ENCODE data around the gene CWC27.

CWC27 gene

DNA sequence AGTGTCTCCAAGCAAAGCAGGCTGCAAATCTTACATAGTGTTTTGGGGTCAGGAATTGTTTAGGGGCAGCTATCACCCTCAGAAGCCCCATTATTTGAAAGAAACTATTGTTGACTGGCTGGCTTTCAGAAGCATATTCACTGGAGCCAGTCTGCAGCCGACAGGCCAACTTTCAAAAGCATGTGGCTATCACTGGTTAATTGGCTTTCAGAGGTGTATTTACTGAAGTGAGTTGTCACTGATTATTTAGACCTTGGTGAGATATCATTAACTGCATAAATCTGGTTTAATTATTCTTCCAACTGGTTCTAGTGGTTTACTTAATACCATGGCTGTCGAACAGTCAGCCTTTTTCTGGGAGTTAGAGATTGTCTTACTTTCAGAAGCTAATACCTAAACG, 247.0 kb downstream of the CWC27 start:
- 82 to 90% methylated on average over 1 of the region's 3 CpGs for WGBS, 2 experiments (ENCODE audit: insufficient coverage in 2 of 2)
- no peak overlapping the region for H3K4me3 ChIP-seq (ENCODE audit: extremely low read depth, insufficient read depth, low read length, poor library complexity, severe bottlenecking)
- H3K27ac ChIP-seq (ENCODE audit: low read depth, low read length, severe bottlenecking), result no peak overlapping the region
- H3K9me3 ChIP-seq (ENCODE audit: control insufficient read depth, low read length), result no peaks in the 10 kb centered on the region
- peaks cover 11% of the 10 kb centered on the region for H3K4me1 ChIP-seq (ENCODE audit: control insufficient read depth, insufficient read depth, low read length, poor library complexity, severe bottlenecking)
- no peaks in the 10 kb centered on the region for H3K36me3 ChIP-seq (ENCODE audit: control insufficient read depth, insufficient read depth, low read length)

DNA sequence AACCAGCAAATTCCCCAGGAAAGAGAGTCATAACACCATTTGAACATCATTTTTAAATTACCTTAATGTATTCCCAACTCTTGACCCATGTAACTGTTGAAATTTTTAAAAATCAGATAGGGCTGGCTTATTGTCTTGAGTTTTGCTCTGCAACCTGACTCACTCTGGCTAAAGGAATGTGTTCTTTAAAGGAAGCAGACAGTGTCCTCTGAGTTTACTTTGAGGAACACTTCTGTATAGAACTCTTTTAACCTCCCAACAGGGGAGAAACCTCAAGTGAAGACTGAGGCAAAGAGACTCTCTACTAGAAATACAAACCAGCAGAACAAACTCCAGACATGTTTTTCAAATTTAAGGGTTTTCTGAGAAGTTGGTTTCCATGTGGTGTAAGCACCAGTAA, 248.9 kb downstream of the CWC27 start:
- H3K36me3 ChIP-seq (ENCODE audit: control insufficient read depth, insufficient read depth, low read length), result no peaks in the 10 kb centered on the region
- no peaks in the 10 kb centered on the region for H3K9me3 ChIP-seq (ENCODE audit: control insufficient read depth, low read length)
- H3K4me3 ChIP-seq (ENCODE audit: extremely low read depth, insufficient read depth, low read length, poor library complexity, severe bottlenecking), result no peak overlapping the region
- no peak overlapping the region for H3K27ac ChIP-seq (ENCODE audit: low read depth, low read length, severe bottlenecking)
- H3K4me1 ChIP-seq (ENCODE audit: control insufficient read depth, insufficient read depth, low read length, poor library complexity, severe bottlenecking), result peaks cover 11% of the 10 kb centered on the region

DNA sequence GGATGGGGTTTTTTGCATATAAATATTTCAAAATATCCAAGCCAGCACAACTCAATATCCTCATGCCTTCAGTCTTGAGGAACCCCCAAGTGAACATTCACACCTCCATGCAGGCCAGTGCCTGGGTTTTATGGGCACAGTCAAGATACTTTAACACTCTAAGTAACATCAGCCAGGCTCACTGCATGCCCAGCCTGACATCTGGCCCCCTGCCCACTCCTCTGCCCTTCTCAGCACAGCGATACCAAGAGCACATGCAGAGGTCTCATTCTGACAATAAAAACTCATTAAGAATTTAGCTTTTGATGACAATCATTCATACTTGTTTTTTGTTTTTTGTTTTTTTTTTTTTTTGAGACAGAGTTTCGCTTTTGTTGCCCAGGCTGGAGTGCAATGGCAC, 250.0 kb downstream of the CWC27 start:
- Histone ChIP-seq H3K9me3 (ENCODE audit: control insufficient read depth, low read length) (no peaks in the 10 kb centered on the region), H3K4me1 (ENCODE audit: control insufficient read depth, insufficient read depth, low read length, poor library complexity, severe bottlenecking) (peaks cover 11% of the 10 kb centered on the region), H3K27ac (ENCODE audit: low read depth, low read length, severe bottlenecking) (no peak overlapping the region), H3K36me3 (ENCODE audit: control insufficient read depth, insufficient read depth, low read length) (no peaks in the 10 kb centered on the region), H3K4me3 (ENCODE audit: extremely low read depth, insufficient read depth, low read length, poor library complexity, severe bottlenecking) (no peak overlapping the region)
- 100% methylated on average over 1 of the region's 2 CpGs; no CpG with 5 or more reads in 1 of the 2 experiments for WGBS, 2 experiments (ENCODE audit: insufficient coverage in 2 of 2)

DNA sequence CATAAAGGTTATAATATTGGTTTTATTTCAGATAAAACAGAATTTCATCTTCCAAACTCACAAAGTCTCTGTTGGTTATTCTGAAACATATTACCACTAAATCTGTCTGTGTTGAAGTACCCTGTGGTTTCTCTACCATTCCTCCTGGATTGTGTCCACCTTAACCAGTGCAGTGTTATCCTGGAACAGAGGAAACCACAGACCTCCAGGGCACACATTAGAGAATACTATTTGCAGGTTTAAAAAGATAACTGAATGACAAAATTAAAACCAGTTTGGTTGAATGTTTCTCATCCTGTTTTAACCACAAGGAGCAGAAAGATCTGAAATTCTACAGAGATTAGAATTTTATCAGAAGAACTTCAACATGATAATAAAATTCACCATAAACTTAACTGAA, 251.8 kb downstream of the CWC27 start:
- no peak overlapping the region for H3K4me3 ChIP-seq (ENCODE audit: extremely low read depth, insufficient read depth, low read length, poor library complexity, severe bottlenecking)
- no peaks in the 10 kb centered on the region for H3K36me3 ChIP-seq (ENCODE audit: control insufficient read depth, insufficient read depth, low read length)
- peaks cover 11% of the 10 kb centered on the region for H3K4me1 ChIP-seq (ENCODE audit: control insufficient read depth, insufficient read depth, low read length, poor library complexity, severe bottlenecking)
- H3K9me3 ChIP-seq (ENCODE audit: control insufficient read depth, low read length), result no peaks in the 10 kb centered on the region
- H3K27ac ChIP-seq (ENCODE audit: low read depth, low read length, severe bottlenecking), result no peak overlapping the region

DNA sequence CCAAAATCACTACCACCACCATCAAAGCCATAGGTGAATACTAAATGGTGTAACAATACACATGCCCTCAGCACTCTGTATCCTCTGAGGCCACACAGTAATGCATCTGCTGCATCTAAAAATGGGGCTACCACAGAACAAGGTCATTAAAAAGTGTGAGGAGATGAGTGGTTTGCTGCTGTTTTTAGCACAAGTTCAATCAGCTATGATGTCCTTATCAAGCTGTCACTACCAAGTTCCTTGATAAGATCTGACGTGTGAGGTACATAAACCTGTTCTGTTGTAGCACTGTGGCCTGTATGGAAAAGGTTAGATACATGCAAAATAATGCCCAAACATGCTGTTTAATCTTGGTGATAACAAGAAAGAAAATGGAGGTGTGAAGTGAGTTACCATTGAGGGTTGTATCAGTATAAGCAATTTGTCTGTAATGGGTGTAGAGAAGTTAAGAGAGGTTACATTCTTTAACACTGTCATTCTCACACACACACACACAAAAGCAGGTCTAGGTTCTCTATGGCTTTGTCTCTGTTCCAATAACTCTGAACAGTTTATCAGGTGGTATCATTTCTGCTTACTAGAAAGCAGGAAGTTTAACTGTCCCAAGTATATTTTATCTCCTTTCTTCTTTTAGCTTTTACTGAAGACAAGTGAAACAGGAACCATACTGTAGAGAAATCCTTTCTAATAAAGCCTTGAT, 252.9 kb downstream of the CWC27 start:
- 75% methylated on average over 1 of the region's 1 CpG; no CpG with 5 or more reads in 1 of the 2 experiments for WGBS, 2 experiments (ENCODE audit: insufficient coverage in 2 of 2)
- Histone ChIP-seq H3K9me3 (ENCODE audit: control insufficient read depth, low read length) (no peaks in the 10 kb centered on the region), H3K36me3 (ENCODE audit: control insufficient read depth, insufficient read depth, low read length) (no peaks in the 10 kb centered on the region), H3K4me3 (ENCODE audit: extremely low read depth, insufficient read depth, low read length, poor library complexity, severe bottlenecking) (no peak overlapping the region), H3K27ac (ENCODE audit: low read depth, low read length, severe bottlenecking) (no peak overlapping the region), H3K4me1 (ENCODE audit: control insufficient read depth, insufficient read depth, low read length, poor library complexity, severe bottlenecking) (peaks cover 11% of the 10 kb centered on the region)

DNA sequence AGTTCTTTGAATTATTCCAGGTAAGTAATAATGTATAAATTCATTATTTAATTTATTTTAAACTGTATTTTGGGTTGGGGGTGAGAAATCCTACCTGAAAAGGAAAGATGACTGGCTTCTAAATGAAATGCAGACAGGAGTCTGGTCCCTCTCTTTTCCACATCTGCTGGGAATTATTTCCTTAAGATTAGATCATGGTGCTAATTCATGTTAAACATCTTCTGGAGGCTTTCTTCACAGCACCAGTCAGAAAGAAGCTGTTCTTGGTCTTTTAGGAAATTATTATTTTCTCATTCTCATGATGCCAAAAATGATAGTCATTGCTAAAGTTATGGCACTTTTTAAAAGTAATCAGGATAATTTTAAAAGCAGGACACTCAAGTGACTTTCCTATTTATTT, 254.2 kb downstream of the CWC27 start:
- H3K27ac ChIP-seq (ENCODE audit: low read depth, low read length, severe bottlenecking), result no peak overlapping the region
- H3K4me3 ChIP-seq (ENCODE audit: extremely low read depth, insufficient read depth, low read length, poor library complexity, severe bottlenecking), result no peak overlapping the region
- H3K36me3 ChIP-seq (ENCODE audit: control insufficient read depth, insufficient read depth, low read length), result no peaks in the 10 kb centered on the region
- no peaks in the 10 kb centered on the region for H3K9me3 ChIP-seq (ENCODE audit: control insufficient read depth, low read length)
- H3K4me1 ChIP-seq (ENCODE audit: control insufficient read depth, insufficient read depth, low read length, poor library complexity, severe bottlenecking), result peaks cover 13% of the 10 kb centered on the region

DNA sequence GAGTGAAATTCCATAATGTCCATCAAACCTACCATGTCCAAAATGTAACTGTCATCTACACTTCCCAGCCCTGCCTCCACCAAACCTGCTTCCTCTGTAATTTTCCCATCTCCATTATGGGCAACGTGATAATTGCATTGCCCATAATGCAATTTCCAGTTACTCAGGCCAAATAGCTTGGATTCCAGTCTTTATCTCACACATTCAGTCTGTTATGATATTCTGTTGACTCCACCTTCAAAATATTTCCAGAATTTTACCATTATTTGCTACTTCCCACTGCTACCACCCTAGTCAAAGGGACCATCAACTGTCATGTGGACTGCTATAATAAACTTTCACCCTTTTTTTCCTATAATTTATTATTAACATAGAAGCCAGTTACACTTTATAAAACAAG, 256.0 kb downstream of the CWC27 start:
- Histone ChIP-seq H3K36me3 (ENCODE audit: control insufficient read depth, insufficient read depth, low read length) (no peaks in the 10 kb centered on the region), H3K9me3 (ENCODE audit: control insufficient read depth, low read length) (no peaks in the 10 kb centered on the region), H3K4me3 (ENCODE audit: extremely low read depth, insufficient read depth, low read length, poor library complexity, severe bottlenecking) (no peak overlapping the region), H3K4me1 (ENCODE audit: control insufficient read depth, insufficient read depth, low read length, poor library complexity, severe bottlenecking) (peaks cover 19% of the 10 kb centered on the region), H3K27ac (ENCODE audit: low read depth, low read length, severe bottlenecking) (no peak overlapping the region)
- 93 to 100% methylated on average over 1 of the region's 1 CpG for WGBS, 2 experiments (ENCODE audit: insufficient coverage in 2 of 2)

DNA sequence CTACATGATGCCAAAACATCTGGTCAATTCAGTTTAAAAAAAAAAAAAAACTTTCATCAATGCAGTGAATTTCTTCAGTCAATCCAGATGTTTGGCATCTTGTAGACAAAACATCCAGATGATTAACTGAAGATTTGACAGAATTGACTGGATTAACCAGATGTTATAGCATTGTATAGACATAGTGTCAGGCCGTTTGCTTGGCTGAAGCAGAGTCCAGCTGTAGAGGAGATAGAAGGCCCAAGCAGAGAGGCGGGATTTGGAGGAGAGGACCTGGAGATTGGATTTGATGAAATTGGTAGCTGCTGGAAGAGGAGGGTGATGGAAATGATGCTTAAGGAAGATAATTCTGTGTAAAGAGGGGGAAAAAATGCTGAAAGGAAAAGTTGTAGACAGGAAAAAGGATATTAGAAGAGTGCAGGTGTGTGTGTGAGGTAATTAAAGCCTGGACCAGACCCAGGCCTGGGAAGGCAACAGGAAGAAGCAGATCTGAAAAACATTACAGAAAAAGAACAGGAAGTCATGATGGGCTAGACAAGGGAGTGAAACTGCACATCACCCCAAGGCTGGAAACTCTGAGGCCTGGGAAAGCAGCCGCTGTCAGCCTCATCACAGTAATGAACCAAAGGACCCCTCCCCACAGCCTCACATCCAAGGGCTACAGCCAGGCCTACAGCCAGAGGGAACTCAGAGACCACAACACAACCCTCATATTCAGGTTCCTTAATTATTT, 258.3 kb downstream of the CWC27 start:
- Histone ChIP-seq H3K27ac (ENCODE audit: low read depth, low read length, severe bottlenecking) (no peak overlapping the region), H3K4me1 (ENCODE audit: control insufficient read depth, insufficient read depth, low read length, poor library complexity, severe bottlenecking) (peaks cover 19% of the 10 kb centered on the region), H3K36me3 (ENCODE audit: control insufficient read depth, insufficient read depth, low read length) (no peaks in the 10 kb centered on the region), H3K4me3 (ENCODE audit: extremely low read depth, insufficient read depth, low read length, poor library complexity, severe bottlenecking) (no peak overlapping the region), H3K9me3 (ENCODE audit: control insufficient read depth, low read length) (no peaks in the 10 kb centered on the region)
- WGBS, 2 experiments (ENCODE audit: insufficient coverage in 2 of 2), result 93 to 96% methylated on average over 2 to 3 of the region's 3 CpGs

DNA sequence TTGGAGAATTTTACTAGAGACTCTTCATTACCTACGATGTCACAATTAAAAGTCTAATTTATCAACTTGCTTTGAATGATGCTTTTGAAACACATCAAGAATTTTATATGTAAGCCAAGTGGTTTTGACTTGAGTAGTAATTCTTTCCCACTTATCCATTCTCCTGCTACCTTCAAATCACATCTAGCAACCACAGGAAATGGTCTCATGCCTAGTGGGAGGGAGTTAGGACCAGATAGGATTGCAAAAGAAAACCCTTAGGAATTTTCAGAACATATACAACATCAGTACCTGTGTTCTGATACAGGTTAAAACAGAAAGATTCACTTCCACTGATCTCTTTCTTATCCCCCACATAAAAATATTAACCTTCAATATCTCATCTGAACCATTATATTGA, 260.4 kb downstream of the CWC27 start:
- Histone ChIP-seq H3K4me1 (ENCODE audit: control insufficient read depth, insufficient read depth, low read length, poor library complexity, severe bottlenecking) (peaks cover 21% of the 10 kb centered on the region), H3K36me3 (ENCODE audit: control insufficient read depth, insufficient read depth, low read length) (no peaks in the 10 kb centered on the region), H3K9me3 (ENCODE audit: control insufficient read depth, low read length) (no peaks in the 10 kb centered on the region), H3K4me3 (ENCODE audit: extremely low read depth, insufficient read depth, low read length, poor library complexity, severe bottlenecking) (no peak overlapping the region), H3K27ac (ENCODE audit: low read depth, low read length, severe bottlenecking) (no peak overlapping the region)
- no CpG with 5 or more reads among the region's 1 CpG for WGBS, 2 experiments (ENCODE audit: insufficient coverage in 2 of 2)

DNA sequence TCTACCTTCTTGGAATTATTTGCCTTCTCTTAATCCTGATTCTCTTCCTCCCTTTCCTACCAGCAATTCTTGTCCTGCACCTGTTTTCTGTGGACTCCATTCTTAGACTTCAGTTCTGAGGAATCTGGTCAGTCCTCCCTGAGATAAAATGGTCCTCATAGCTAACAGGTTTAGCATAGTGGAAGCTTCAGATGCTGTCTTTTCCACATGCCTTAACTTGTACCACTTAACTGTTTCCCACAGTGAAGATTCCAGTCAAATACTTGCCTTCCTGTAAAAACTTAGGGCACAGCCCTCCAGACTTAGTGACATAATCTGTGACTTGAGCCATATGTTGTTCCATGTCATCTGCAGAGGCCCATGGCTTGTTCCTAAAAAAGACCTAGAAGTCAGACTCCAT, 261.3 kb downstream of the CWC27 start:
- no peaks in the 10 kb centered on the region for H3K9me3 ChIP-seq (ENCODE audit: control insufficient read depth, low read length)
- peaks cover 25% of the 10 kb centered on the region for H3K4me1 ChIP-seq (ENCODE audit: control insufficient read depth, insufficient read depth, low read length, poor library complexity, severe bottlenecking)
- no peaks in the 10 kb centered on the region for H3K36me3 ChIP-seq (ENCODE audit: control insufficient read depth, insufficient read depth, low read length)
- H3K27ac ChIP-seq (ENCODE audit: low read depth, low read length, severe bottlenecking), result no peak overlapping the region
- H3K4me3 ChIP-seq (ENCODE audit: extremely low read depth, insufficient read depth, low read length, poor library complexity, severe bottlenecking), result no peak overlapping the region

DNA sequence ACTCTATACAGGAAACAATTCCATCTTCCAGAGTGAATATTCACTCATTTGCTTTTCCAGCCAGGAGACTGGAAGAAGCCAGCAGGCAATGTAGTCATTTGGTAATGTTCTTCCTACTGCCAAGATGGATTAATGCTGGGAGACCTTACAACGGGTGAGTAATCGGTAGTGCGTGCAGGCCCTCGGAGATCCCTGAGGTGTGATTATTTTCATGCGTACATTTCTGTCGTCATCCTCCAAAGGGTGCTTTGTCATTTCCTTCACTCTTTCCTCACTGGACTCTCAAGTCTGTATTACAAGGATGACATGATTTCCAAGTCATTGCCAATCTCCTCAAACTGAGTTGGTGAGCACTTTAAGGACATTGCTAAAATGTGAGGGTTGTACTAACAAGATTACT, 263.5 kb downstream of the CWC27 start:
- Histone ChIP-seq H3K36me3 (ENCODE audit: control insufficient read depth, insufficient read depth, low read length) (no peaks in the 10 kb centered on the region), H3K9me3 (ENCODE audit: control insufficient read depth, low read length) (no peaks in the 10 kb centered on the region), H3K27ac (ENCODE audit: low read depth, low read length, severe bottlenecking) (no peak overlapping the region), H3K4me3 (ENCODE audit: extremely low read depth, insufficient read depth, low read length, poor library complexity, severe bottlenecking) (no peak overlapping the region), H3K4me1 (ENCODE audit: control insufficient read depth, insufficient read depth, low read length, poor library complexity, severe bottlenecking) (peaks cover 34% of the 10 kb centered on the region)
- 91 to 100% methylated on average over 6 of the region's 6 CpGs for WGBS, 2 experiments (ENCODE audit: insufficient coverage in 2 of 2)
